Activated CD8-positive, alpha-beta memory T cell treated with anti-CD3 and anti-CD28 coated beads for 48 hours (primary cell): Measurements from ENCODE around the gene CLEC3B.

Source experiments
- DNase-seq, 3 experiments: peaks; one replicate each; pipeline ENCODE4 v3.0.0-alpha.2; 2020; ENCODE audit warnings: low read depth in 2 of 3, low spot score in 2 of 3

CLEC3B gene

DNA sequence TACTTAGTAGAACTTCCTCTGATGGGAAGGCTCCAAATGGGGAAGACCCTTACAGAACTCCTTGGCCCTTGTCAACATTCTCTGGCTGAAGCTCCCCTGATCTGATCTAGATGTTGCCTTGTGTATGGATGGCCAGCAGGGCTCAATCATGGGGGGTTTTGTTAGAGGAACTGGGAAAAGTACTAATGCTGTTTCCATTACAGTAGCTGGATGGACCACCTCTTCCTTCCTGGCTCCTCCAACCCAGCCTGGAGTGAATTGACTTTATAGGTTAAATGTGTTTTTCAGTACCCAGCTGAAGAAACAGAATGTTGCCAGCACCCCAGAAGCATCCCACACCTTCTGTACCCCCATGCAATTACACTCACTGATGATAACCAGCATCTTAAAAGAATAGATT, 22.7 kb upstream of the CLEC3B start:
- DNase-seq: no peak

DNA sequence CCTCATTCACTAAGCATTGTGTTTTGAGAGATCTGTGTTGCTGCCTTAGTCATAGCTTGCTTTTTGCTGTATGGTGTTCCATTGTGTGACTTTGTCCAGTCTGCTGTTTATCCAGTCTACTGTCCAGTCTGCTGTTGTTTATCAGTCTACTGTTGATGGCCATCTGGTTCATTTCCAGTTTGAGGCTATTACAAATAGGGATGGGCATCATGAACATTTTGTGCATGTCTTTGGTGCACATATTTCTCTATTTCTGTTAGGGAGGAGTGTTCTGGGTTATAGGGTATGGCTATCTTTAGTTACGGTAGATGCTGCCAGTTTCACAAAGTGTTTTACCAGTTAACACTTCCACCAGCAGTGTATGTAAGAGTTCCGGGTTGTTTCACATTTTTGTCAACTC, 22.2 kb upstream of the CLEC3B start:
- no peak for DNase-seq

DNA sequence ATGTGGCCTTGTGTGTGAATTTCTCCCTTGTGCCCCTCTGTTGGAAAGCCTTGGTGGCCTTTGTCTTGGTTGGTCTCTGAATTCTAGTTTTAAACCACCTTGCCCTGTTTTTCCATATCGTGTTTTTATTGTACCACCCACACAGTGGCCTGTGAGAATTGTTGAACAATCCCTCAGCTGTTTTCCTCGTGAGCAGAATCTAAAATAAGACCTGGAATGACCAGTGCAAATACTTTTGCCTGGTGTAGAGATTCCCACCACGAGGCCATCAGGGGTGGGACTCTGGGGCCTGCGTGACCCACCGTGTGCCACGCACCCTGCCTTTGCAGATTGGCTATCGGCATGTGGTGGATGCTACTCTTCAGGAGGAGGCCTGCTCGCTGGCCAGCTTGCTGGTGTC, 19.0 kb upstream of the CLEC3B start:
- DNase-seq: no peak

DNA sequence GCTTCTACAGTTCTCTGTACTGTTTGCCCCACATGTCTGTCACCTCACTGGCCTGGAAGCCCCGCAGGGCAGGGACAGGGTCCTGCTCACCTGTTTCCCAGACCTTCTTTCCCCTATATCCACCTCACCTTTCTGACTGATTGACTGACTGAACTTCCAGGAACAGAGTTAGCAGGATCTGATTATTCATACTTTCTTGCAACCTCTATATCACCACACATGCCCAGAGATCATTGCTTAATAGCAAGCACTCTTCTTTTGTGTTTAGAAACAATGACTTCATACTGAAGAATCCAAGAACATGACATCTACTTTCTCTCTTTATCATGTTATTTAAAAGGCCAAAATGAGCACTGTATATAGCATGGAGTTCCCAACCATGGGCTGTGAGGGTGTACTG, 18.0 kb upstream of the CLEC3B start:
- DNase-seq: no peak

DNA sequence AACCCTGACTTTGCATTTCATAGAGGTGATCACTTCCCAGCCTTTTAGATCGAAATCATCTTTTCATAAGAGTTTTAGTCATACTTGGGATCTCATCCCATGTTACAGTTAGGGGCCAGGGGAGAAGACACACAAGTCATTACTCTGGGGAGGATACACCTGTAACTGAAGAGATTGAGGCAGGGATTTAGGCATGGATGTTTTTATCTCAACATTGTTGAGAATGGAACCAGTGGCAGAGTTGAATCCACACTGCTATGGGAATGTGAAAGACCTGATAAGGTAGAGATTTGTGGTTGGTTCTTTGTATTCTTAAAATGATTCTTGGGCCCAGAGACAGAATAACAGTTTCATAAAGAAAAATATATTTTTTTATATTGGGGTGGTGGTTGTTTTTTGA, 16.2 kb upstream of the CLEC3B start:
- no peak for DNase-seq

DNA sequence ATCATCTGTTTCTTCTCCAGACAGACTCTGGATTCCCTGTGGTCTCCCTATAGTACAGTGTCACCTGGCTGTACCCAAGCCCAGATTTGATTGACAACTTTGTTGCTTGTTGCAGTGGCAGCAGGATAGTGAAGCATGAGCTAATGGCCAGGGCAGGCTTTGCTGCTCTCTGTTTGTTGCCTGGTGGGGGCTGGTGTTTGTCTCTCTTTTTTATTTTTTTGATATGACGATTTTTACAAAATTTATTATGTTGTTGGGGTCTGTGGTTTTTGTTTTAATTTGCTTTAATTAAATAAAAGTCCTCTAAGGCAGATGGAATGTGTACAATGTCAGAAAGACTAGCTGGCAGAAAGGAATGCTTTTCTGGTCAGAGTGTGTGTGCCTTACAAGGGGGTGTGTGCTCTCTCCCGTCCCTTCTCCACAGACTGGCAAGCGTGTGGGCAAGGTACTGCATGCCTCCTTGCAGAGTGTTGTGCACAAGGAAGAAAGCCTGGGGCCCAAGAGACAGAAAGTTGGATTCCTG, 15.2 kb upstream of the CLEC3B start:
- no peak for DNase-seq

DNA sequence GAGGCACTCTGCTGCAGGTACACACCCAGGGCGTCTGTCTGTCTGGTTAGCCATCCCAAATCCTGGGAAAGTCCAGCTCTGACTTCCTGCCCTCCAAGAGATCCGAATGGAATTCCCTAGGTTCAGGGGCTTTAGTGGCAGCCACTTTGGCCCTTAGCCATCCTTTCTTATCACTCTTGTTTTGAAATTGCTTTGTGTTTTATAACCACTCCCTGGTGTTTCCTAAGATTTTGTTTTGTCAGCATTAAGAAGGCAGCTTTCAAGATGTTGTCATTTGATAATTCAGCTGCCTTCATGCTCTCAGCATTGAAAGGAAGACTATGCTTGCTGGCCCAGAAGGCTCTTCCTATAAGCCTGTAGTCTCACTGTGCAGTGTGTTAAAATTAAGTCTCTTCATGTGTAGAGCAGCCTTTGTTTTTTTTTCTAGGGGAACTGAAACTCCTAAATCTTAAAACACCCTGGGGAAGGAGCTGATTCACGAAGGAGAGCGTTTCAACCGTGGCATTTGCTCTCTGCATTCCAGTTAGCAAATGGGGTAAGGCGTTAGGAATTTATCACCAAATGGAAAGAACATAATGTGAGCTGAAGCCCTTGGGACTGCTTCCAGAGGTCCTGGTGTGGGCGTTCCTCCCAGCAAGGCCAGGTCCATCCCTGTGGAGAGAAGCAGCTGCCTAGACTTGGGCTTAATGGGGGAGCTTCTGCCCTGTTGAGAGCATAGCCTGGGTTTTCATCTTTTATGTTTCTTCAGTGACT, 14.2 kb upstream of the CLEC3B start:
- DNase-seq: no peak

DNA sequence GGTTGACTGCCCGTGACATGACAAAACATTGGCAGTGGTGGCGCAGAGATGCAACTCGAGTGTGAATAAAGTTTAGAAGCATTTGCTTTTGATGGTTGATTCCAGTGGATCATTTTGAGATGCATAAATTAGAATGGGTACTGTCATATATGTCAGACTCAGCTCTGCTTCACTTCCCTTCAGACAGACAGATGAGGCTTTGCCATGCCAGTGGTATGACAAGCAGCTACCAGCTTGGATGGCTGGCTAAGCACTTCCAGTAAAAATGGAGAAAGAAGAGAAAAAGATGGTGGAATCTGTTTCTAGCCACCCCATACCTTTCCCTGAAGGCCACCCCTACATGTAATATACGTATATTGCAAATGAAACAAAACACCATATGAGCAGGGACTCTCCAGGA, 13.5 kb upstream of the CLEC3B start:
- DNase-seq: no peak

DNA sequence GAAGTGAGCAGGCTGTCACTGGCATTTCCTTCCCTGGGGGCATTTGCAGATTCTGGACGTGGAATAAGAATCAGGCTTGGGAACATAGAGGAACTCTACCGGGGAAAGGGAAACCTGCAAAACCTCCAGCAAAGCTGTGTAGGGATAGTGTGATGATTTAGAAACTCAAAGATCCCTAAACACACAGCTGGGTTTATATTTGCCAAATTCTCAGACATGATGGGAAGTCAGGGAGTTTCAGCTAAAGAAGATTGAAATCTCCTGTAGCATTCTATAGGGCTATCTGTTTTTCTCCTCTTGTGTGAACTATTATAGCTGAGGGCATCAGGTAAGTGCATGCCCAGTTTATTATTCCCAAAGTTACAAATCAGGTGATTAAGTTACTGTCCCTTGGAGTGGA, 9.2 kb upstream of the CLEC3B start:
- no peak for DNase-seq

DNA sequence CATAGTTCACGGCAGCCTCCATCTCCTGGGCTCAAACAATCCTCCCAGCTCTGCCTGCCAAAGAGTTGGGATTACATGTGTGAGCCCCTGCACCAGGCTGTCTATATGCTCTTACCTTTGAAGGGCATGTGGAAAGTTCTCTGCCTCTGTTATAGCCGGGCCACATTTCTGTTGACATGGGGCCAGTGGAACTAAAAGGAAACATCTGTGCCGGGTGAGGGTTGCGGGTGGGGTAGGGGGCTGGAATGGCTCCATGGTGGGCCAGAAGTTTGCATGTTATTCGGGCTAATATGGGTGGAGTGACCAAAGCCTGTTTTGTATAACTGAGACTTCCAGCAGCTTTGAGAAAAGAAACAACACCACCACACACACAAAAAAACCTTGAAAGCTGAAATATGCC, 8.3 kb upstream of the CLEC3B start:
- DNase-seq: no peak

DNA sequence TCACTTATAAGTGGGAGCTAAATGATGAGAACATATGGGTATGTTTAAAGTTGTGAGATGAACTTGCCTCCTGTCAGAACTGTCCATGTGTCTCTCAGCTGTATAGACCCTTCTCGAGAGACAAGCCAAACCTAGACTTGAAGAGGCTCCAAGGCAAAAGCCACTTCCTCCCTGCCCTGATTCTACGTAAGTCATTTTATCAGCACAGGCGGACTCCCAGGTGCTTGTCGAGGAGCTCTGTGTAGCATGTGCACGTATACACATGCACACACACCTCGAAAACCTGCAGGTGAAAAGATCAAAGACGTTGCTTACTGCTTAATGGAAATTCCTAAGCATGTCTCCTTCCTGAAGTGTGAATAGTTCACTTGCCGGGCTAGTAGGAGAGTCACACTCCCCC, 5.6 kb upstream of the CLEC3B start:
- DNase-seq: no peak

DNA sequence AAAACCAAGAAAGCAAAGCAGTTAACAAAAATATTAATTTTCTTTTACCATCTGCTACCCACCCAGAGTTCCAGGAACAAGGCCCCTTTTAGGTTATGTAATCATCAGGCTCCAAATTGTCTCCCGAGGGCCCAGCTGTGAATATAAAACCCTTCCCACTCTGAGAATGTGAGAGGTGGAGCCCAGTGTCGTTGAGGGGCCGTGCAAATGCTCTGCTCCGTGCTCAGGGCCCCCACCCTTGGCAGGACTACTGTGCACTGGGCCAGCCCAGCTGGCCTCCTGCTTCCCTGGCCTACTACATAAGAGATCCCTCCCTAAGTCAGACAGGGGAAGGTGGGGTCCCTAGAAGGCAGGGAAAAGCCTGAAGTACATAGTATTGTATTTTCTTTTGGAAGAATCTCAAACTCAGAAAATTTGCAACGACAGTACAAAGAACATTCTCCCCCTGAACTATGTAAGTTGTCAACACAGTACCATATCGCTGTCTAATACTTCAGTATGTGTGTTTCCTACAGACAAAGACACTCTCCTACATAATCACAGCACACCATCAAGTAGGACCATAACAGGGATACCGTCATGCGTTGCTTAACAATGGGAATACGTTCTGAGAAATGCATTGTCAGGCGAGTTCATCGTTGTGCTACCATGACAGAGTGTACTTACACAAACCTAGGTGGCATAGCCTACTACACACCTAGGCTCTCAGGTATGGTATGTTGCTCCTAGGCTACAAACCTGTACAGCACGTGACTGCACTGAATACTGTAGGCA, 4.4 kb upstream of the CLEC3B start:
- DNase-seq: no peak

DNA sequence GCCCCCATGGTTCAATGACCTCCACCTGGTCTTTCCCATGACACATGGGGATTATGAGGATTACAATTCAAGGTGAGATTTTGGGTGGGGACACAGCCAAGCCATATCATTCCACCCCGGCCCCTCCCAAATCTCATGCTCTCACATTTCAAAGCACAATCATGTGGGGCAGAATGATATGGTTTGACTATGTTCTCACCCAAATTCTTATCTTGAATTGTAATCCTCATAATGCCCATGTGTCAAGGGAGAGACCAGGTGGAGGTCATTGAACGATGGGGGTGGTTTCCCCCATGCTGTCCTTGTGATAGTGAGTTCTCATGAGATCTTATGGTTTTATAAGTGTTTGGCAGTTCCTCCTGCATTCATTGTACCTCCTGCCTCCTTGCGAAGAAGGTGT, 2.4 kb upstream of the CLEC3B start:
- DNase-seq: no peak

DNA sequence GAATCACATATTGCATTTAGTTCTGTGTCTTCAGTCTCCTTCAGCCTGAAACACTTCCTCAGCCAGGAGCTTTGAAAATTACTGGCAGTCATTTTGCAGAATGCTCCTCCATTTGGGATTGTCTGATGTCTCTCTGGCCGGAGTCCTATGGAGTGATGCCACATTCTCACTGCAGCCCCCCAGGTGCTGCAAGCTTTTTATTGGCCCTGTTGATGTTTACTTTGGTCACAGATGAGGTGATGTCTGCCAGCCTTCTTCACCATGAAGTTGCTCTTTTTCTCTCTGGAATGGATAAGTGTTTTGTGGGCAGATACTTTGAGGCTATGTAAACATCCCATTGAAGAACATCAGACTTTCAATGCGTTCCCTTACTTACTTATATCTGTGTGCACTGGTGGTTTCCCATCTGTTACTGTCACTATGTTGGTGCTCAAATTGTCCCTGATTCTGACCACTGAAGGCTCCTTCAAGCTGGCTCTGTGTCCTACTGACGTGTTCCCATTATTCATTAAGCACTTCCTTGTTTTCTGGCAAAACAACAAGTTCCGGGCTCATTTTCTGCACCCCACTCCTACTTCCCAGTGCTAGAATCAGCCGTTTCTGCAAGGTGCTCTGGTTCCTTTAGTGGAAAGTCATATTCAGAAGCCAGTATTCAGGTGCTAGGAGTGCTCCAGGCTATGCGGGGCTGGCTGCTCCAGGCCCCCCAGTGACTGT, 1.4 kb upstream of the CLEC3B start:
- DNase-seq: no peak

DNA sequence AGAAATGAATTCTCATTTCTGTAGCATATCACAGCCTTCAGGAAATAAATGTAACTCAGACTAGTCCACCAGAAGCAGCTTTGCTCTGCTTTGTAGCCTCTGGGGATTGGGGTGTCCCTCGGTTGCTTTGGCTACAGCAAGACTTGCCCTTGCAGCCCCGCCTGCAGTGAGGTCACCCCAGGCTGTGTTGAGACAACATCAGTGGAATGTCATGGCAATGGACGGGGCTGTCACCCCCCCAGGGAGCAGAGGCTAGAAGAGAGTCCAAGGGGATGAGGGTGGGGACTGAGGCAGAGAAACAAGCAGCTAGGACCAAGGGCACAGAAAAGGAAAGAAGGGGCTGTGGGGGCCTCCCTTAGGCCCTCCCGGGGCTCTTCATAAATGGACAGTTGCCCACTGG, 854 bp downstream of the CLEC3B start:
- no peak for DNase-seq

DNA sequence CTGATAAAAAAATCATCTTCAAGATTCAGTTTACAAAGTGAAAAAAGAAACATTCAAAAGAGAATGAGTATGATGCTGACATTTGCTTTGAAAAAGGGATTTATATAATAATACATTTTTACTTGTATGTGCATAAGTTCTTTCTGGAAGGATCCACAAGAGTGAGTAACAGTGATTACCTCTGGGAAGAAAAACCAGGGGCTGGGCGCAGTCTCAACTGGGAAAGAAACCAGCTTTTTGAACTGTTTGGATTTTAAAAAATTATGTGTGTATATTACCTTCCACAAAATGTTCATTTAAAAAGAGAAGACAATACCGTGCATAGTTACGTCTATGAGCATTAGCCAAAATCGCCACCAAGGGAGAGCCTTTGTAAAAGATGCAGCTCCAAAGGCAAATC, 1.3 kb downstream of the CLEC3B start:
- DNase-seq: no peak

DNA sequence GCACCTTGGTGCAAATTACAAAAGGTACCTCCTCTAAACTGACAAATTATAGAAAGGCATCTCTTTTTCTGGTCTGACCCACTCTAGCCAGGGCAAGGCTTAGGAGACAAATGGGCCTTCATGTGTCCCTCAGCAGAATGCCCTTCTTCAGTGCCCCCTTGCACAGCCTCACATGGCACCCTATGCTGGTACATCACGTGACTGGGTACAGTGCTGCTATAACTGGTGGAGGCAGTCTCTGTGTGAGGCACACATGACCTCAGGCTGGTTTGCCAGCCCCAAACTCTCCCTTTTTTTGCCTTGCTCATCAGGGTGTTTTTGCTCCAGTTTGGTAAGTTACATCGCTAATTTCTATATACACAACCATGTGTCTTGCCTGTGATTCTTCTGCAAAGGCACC, 3.1 kb downstream of the CLEC3B start:
- DNase-seq: no peak

DNA sequence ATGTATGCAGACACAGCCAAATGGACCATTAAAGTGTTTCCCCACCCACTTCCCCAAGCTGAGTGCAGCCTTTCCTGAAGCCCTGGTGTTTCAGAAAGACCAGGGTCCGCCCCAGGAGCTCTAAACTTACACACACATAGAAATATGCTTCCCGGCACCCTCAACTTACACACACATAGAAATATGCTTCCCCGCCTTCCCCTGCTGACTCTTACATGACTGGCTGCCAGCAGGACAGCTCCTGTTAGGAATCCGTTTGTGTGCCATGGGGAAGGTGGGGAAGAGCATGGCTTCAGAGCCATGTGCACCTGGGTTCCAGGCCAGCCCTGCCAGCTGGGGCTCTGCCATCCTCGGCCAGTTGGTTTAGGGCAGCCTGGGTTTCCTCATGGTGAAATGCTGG, 3.6 kb downstream of the CLEC3B start:
- DNase-seq: no peak

DNA sequence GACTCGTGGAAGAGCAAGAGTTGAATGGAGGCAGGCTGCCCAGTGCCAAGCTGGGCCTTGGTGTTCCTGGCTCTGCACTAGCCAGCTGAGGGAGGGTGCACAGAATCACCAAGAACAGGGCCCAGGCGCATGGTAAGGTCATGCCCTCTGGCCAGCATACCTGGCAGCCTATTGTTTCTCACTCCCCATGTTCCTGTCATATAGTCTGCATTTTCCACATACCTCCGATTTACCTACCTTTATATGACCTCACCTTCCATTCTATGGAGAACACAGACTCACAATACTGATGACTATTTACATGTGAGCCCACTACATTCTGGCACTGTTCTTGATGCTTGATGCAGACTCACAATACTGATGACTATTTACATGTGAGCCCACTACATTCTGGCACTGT, 5.4 kb downstream of the CLEC3B start:
- DNase-seq: no peak

DNA sequence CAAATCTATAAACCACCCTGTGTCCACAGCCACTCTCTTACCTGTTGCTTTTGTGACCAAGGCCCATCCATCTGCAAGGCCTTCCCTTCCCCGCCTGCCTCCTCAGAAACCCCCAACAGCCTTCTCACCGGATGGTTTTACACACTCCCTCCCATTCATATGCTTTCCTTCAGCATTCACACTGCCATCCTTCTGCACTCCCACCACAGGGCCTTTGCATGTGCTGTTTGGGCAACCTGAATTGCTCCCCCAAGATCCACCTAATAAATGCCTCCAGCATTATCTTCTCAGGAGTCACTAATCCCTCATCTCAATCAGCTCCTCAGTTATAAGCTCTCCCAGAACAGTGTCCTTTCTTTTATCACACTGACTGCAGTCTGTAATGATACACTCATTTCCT, 6.0 kb downstream of the CLEC3B start:
- no peak for DNase-seq

DNA sequence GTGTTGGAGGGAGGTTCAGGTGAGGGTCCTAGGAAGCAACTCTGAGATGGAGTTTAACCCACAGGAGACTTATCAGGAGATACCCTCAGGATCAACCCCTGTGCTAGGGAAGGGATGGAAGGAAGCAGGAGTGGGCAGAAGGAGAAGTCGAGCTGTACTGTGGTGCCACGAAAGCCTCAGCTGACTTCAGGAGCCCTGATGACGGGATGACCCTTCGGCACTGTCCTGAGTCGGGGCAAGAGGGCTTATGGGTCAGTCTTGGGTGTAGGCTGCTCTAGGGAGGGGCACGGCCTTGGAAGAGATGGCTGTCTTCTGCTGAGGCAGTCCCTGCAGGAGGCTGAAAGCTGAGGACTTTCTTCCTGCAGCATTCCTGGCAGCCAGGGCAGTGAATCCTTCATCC, 7.7 kb downstream of the CLEC3B start:
- no peak for DNase-seq

DNA sequence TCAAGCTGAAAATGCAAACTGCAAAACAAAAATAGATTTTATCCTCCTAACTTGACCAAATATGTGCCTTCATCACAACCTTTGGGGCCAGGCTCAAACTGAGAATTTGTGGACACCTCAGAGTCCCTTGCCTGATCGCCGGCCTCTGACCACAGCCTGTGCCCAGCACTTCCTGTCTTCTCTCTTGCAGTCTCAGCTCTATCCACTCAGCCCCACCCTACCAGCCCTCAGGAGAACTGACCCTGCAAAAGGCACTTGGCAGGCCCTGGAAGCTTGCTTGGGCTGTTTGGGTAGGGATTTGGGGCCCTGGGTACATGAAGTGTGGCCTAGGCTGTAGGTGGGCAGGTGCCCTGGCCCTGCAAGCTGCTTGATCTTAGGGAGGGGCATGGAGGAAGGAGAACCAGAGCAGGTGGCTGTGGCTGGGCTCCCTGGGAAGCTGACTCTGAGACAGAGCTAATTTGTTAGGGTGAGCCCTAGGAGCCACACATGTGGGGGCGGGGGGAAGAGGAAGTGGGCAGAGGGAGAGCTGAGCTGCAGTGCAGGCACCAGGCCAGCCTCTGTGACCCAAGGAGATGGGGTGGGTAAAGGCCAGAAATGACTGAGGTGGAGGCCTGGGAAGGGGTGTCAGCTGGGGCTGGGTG, 8.6 kb downstream of the CLEC3B start:
- no peak for DNase-seq
